B cell (primary cell): ENCODE measurements around the gene CAPRIN1. TPM values are rescaled to one million over a fixed set of nuclear protein-coding genes. Genes with fewer than 3 reads are reported as not detected.
A peak's percentile ranks its signal among the peaks of the same experiment; 100 is the strongest.

ENCODE experiments used
- ATAC-seq: fragments of 200-7000 bp; cut with Tn5 transposase; one replicate; pipeline ENCODE4 v1.10.0; 2021; ENCODE audit warnings: low read depth, mild to moderate bottlenecking, moderate number of reproducible peaks, moderate library complexity
- CTCF ChIA-PET: fragments of 350-600 bp; sonication (Branson Sonifier 250); formaldehyde crosslinking; loops from one replicate; lab custom pipeline; 2021; ENCODE audit warnings: antibody characterized with exemption, inconsistent platforms; lab: Charles Lee
- POLR2A ChIA-PET: fragments of 350-600 bp; sonication (Branson Sonifier 250); formaldehyde crosslinking; loops from one replicate; lab custom pipeline; 2021; ENCODE audit warnings: antibody characterized with exemption; lab: Charles Lee
- DNase-seq: peaks from one replicate; pipeline ENCODE4 v3.0.0; 2013
- H2AFZ ChIP-seq: 2 replicates; pipeline ENCODE4 v1.6.1; 2012; ENCODE audit warnings: mild to moderate bottlenecking, low read depth, low read length; ENCODE audit not compliant: insufficient read depth, poor library complexity, severe bottlenecking
- H3K27ac ChIP-seq, 2 donors: 1 replicate in 1 of 2; 2 replicates in 1 of 2; pipeline ENCODE4 v1.5.1; 2012 to 2013; ENCODE audit warnings: low read length in 2 of 2, mild to moderate bottlenecking in 2 of 2, moderate library complexity in 1 of 2
- H3K27me3 ChIP-seq, 4 experiments: fragments of 200-600 bp in 1 of 4; sonication (generic) in 1 of 4; replicated peaks in 1 of 4; 1 replicate in 2 of 4; 2 replicates in 2 of 4; pipeline versions ENCODE4 v1.6.1 to v1.7.0; 2013 to 2016; ENCODE audit warnings: low read length in 3 of 4, mild to moderate bottlenecking in 2 of 4, mixed read lengths in 1 of 4, moderate library complexity in 1 of 4; ENCODE audit not compliant: insufficient read depth in 4 of 4, control insufficient read depth in 3 of 4; ENCODE audit errors: control extremely low read depth in 1 of 4
- H3K36me3 ChIP-seq, 2 experiments: replicated peaks in 1 of 2; 1 replicate in 1 of 2; 2 replicates in 1 of 2; pipeline versions ENCODE4 v1.6.1 to v1.7.1; 2013; ENCODE audit warnings: low read length in 1 of 2; ENCODE audit not compliant: insufficient read depth in 2 of 2, control insufficient read depth in 1 of 2; ENCODE audit errors: control extremely low read depth in 1 of 2, extremely low read depth in 1 of 2
- H3K4me1 ChIP-seq, 2 donors: fragments of 200-600 bp in 1 of 2; sonication (generic) in 1 of 2; 1 replicate in 1 of 2; 2 replicates in 1 of 2; pipeline versions ENCODE4 v1.5.1 to v1.6.1; 2013 to 2017; ENCODE audit warnings: low read length in 2 of 2; ENCODE audit not compliant: control insufficient read depth in 2 of 2, insufficient read depth in 2 of 2
- H3K4me2 ChIP-seq: replicated peaks from 2 replicates; pipeline ENCODE3; 2012; ENCODE audit warnings: mild to moderate bottlenecking, low read depth, low read length; ENCODE audit not compliant: poor library complexity, severe bottlenecking
- H3K4me3 ChIP-seq, 5 experiments: fragments of 200-600 bp in 1 of 5; sonication (generic) in 1 of 5; 1 replicate in 3 of 5; 2 replicates in 2 of 5; pipeline versions ENCODE4 v1.5.1 to v1.7.0; 2011 to 2016; ENCODE audit warnings: low read length in 4 of 5, mild to moderate bottlenecking in 4 of 5, low read depth in 2 of 5, control low read depth in 1 of 5, moderate library complexity in 1 of 5; ENCODE audit not compliant: insufficient read depth in 1 of 5; ENCODE audit errors: control extremely low read depth in 1 of 5, extremely low read depth in 1 of 5
- H3K79me2 ChIP-seq: fragments of 200-600 bp; sonication (generic); one replicate; pipeline ENCODE4 v1.6.0; 2016; ENCODE audit warnings: low read length; ENCODE audit not compliant: control insufficient read depth, insufficient read depth
- H3K9ac ChIP-seq: fragments of 200-600 bp; sonication (generic); 2 replicates; pipeline ENCODE4 v1.6.1; 2017; ENCODE audit warnings: mild to moderate bottlenecking, low read length, moderate library complexity
- H3K9me3 ChIP-seq, 3 donors: one replicate each; pipeline versions ENCODE4 v1.6.1 to v1.7.1; 2013; ENCODE audit warnings: low read length in 2 of 3; ENCODE audit not compliant: control insufficient read depth in 2 of 3, insufficient read depth in 1 of 3; ENCODE audit errors: control extremely low read depth in 1 of 3
- H4K20me1 ChIP-seq: 2 replicates; pipeline ENCODE4 v1.6.0; 2012; ENCODE audit warnings: mild to moderate bottlenecking, low read length; ENCODE audit not compliant: insufficient read depth, control insufficient read depth, poor library complexity, severe bottlenecking
- H3K27ac Mint-ChIP-seq: one replicate; pipeline ENCODE4 v1.8.0; 2021; ENCODE audit warnings: mixed read lengths
- H3K27me3 Mint-ChIP-seq: one replicate; pipeline ENCODE4 v1.8.0; 2021; ENCODE audit warnings: mixed read lengths
- H3K4me1 Mint-ChIP-seq: one replicate; pipeline ENCODE4 v1.8.0; 2021; ENCODE audit warnings: mixed read lengths
- H3K4me3 Mint-ChIP-seq: one replicate; pipeline ENCODE4 v1.8.0; 2021; ENCODE audit warnings: mixed read lengths
- H3K9me3 Mint-ChIP-seq: one replicate; pipeline ENCODE4 v1.8.0; 2022; ENCODE audit warnings: mixed read lengths; ENCODE audit not compliant: insufficient read depth
- CTCF ChIP-seq: fragments of 200-600 bp; IDR thresholded peaks from one replicate; pipeline ENCODE4 v1.8.0; 2022; ENCODE audit warnings: antibody characterized with exemption, mild to moderate bottlenecking
- EZH2 ChIP-seq: IDR thresholded peaks from 2 replicates; pipeline ENCODE4 v1.6.1; 2012; ENCODE audit warnings: borderline replicate concordance, low read depth, mild to moderate bottlenecking, moderate library complexity, low read length; ENCODE audit not compliant: insufficient read depth, poor library complexity, severe bottlenecking
- WGBS: methylation state at CpG from one replicate; pipeline ENCODE4 v1.1.5; 2013; ENCODE audit warnings: missing lambda C conversion rate; ENCODE audit not compliant: insufficient coverage; 5-methylcytosine and 5-hydroxymethylcytosine counted together
- intact Hi-C: fragments of 100-400 bp; cut with micrococcal nuclease; formaldehyde crosslinking; loops from one replicate; pipeline ENCODE4 v1.10.0; 2022
- polyA minus RNA-seq: library from RNA; depleted of rRNA, polyadenylated mRNA; stranded (reverse); fragments of >200 nt; gene quantifications from 2 replicates; pipeline ENCODE4 v1.2.3, GENCODE V29; 2012
- polyA plus RNA-seq: library from polyadenylated mRNA; depleted of rRNA; stranded (reverse); fragments of >200 nt; gene quantifications from 2 replicates; pipeline ENCODE4 v1.2.3, GENCODE V29; 2012
- total RNA-seq, 2 donors: library from RNA; stranded (reverse); fragments of 120-200 nt in 1 of 2; gene quantifications; 1 replicate in 1 of 2; 2 replicates in 1 of 2; pipeline versions ENCODE4 v1.2.3 to v1.2.4, GENCODE V29; 2013 to 2022

Gene CAPRIN1
- total RNA-seq (132 and 133 TPM in 2 replicates), polyA plus RNA-seq (31.7 and 47.0 TPM in 2 replicates), polyA minus RNA-seq (72.4 and 73.8 TPM in 2 replicates)
- total RNA-seq (2013), result 89.3 TPM

GRCh38 chr11:34051349-34052035 is at the start of gene CAPRIN1:
Gene CAPRIN1 (plus strand): TSS chr11:34051731. CDS start chr11:34052421, 690 bp downstream.
- intact Hi-C loops, result loop anchor here (1.0 to 10.0 kb wide), 11 partner anchors 15 to 1613 kb away; partner anchors contain the start of genes APIP, C11orf91, CSTF3 and NAT10
- DNase-seq, result peak; percentile 94
- H3K36me3 ChIP-seq, result peaks cover 0 to 11% of the 10 kb centered on the region in 2 experiments
- peak within 1 kb of the TSS; percentile 81 for H3K4me2 ChIP-seq
- no peak for TF ChIP-seq EZH2
- TF ChIP-seq CTCF, result no peak
- H3K27me3 ChIP-seq, result no peaks in the 10 kb centered on the region
- H3K4me1 ChIP-seq, result peaks cover 27 to 30% of the 10 kb centered on the region in 2 donors
- under 1% methylated on average over 63 of the region's 64 CpGs for WGBS
- peaks cover 3% of the 10 kb centered on the region for H4K20me1 ChIP-seq
- Mint-ChIP-seq H3K27me3 (no peaks in the 10 kb centered on the region), H3K4me3 (peak within 1 kb of the TSS; percentile 97), H3K9me3 (no peaks in the 10 kb centered on the region), H3K27ac (peak within 1 kb of the TSS; percentile 96), H3K4me1 (peaks cover 28% of the 10 kb centered on the region)
- peak within 1 kb of the TSS; percentile 95 for H2AFZ ChIP-seq
- peak within 1 kb of the TSS; percentile 97 for H3K9ac ChIP-seq
- ChIA-PET POLR2A (interaction anchor here (0.9 to 1.7 kb wide), 3 partner anchors 51 to 277 kb away, joined by 3 to 26 read pairs (median 3); partner anchors contain the start of genes FBXO3 and NAT10), CTCF (interaction anchor here (0.7 to 2.1 kb wide), 8 partner anchors 11 to 188 kb away, joined by 3 to 12 read pairs (median 3); partner anchors contain the start of gene NAT10)
- peaks cover 39% of the 10 kb centered on the region for H3K79me2 ChIP-seq
- peak; percentile 67 for ATAC-seq
- peak within 1 kb of the TSS; percentile 90 to 98 (median 95) for H3K4me3 ChIP-seq
- H3K27ac ChIP-seq, result peak within 1 kb of the TSS; percentile 99 to 100
- no peaks in the 10 kb centered on the region for H3K9me3 ChIP-seq

- POLR2A ChIA-PET, result no interaction called here
- intact Hi-C loops, result no loop called here
- CTCF ChIA-PET, result interaction anchor here (0.7 to 2.3 kb wide), 5 partner anchors 11 to 172 kb away, joined by 3 to 10 read pairs (median 3); partner anchors contain the start of genes CAPRIN1 and NAT10
Observed at GRCh38 chr11:34002420-34002819, 49.1 kb upstream of the CAPRIN1 start.

More at GRCh38 chr11:34002420-34002819, 49.1 kb upstream of the CAPRIN1 start:
- WGBS, result 83% methylated on average over 3 of the region's 4 CpGs
- Mint-ChIP-seq H3K27ac (no peak overlapping the region), H3K4me3 (no peak overlapping the region), H3K4me1 (peaks cover 5% of the 10 kb centered on the region), H3K9me3 (no peaks in the 10 kb centered on the region), H3K27me3 (peaks cover 24% of the 10 kb centered on the region)
- Histone ChIP-seq H3K9ac (no peak overlapping the region), H3K27me3 (peaks cover 0 to 16% (median 8%) of the 10 kb centered on the region in 4 experiments), H3K4me3 (no peak overlapping the region), H3K36me3 (no peaks in the 10 kb centered on the region), H3K4me1 (peaks cover 0 to 6% of the 10 kb centered on the region in 2 donors), H2AFZ (no peak overlapping the region), H4K20me1 (no peaks in the 10 kb centered on the region), H3K27ac (no peak overlapping the region), H3K79me2 (no peaks in the 10 kb centered on the region), H3K4me2 (no peak overlapping the region), H3K9me3 (peaks cover 0 to 7% (median 0%) of the 10 kb centered on the region in 3 donors)
- ATAC-seq (no peak), DNase-seq (no peak)
- no peak for TF ChIP-seq CTCF
- TF ChIP-seq EZH2, result no peak
